ENCODE measurements around the gene PLEKHD1. TPM values are rescaled to one million over a fixed set of nuclear protein-coding genes. Genes with fewer than 3 reads are reported as not detected.

The PLEKHD1 gene
- total RNA-seq, 1 donor from 2014 or later: 0.05 TPM

- TF ChIP-seq EZH2 (IDR thresholded peaks at IDR 0.05; ENCODE audit: insufficient read depth, low read length): no peak
- no peak for TF ChIP-seq CTCF (IDR thresholded peaks at IDR 0.05; ENCODE audit: insufficient read depth, low read depth, low read length)
- Histone ChIP-seq H3K4me1 (ENCODE audit: insufficient read depth, low read length) (no peaks in the 10 kb centered on the region), H3K36me3 (ENCODE audit: insufficient read depth, low read length) (no peaks in the 10 kb centered on the region), H3K79me2 (ENCODE audit: insufficient read depth, low read length) (no peaks in the 10 kb centered on the region), H3K27me3 (ENCODE audit: insufficient read depth, low read length) (peaks cover 19% of the 10 kb centered on the region), H3K9ac (ENCODE audit: low read length) (no peak overlapping the region), H3K9me3 (ENCODE audit: insufficient read depth, low read depth, low read length) (no peaks in the 10 kb centered on the region), H4K20me1 (ENCODE audit: insufficient read depth, low read length) (no peaks in the 10 kb centered on the region), H3K27ac (ENCODE audit: low read depth, low read length) (no peak overlapping the region), H3K4me3 (ENCODE audit: insufficient read depth, low read depth, low read length) (no peak overlapping the region), H2AFZ (ENCODE audit: low read depth, low read length) (no peak overlapping the region), H3K4me2 (ENCODE audit: low read length) (no peak overlapping the region)
- Mint-ChIP-seq H3K4me1 (ENCODE audit: low read depth, unreplicated experiment) (peaks cover 2% of the 10 kb centered on the region), H3K4me3 (ENCODE audit: unreplicated experiment) (no peak overlapping the region), H3K9me3 (ENCODE audit: unreplicated experiment) (no peaks in the 10 kb centered on the region), H3K36me3 (ENCODE audit: low read depth, unreplicated experiment) (no peaks in the 10 kb centered on the region), H3K27ac (ENCODE audit: unreplicated experiment) (no peak overlapping the region), H3K27me3 (ENCODE audit: low read depth, unreplicated experiment) (peaks cover 31% of the 10 kb centered on the region)
- no peak for DNase-seq (ENCODE audit: low read depth)
- no peak for FAIRE-seq
Observed at GRCh38 chr14:69554500-69554899, 70.0 kb downstream of the PLEKHD1 start.

- H3K9ac ChIP-seq (ENCODE audit: low read length): no peak overlapping the region
- no peaks in the 10 kb centered on the region for H3K36me3 Mint-ChIP-seq (ENCODE audit: low read depth, unreplicated experiment)
- H3K36me3 ChIP-seq (ENCODE audit: insufficient read depth, low read length): no peaks in the 10 kb centered on the region
- H3K4me1 ChIP-seq (ENCODE audit: insufficient read depth, low read length): no peaks in the 10 kb centered on the region
- peaks cover 48% of the 10 kb centered on the region for H3K27me3 Mint-ChIP-seq (ENCODE audit: low read depth, unreplicated experiment)
- H3K4me3 Mint-ChIP-seq (ENCODE audit: unreplicated experiment): no peak overlapping the region
- H3K79me2 ChIP-seq (ENCODE audit: insufficient read depth, low read length): no peaks in the 10 kb centered on the region
- H3K27ac Mint-ChIP-seq (ENCODE audit: unreplicated experiment): no peak overlapping the region
- DNase-seq (ENCODE audit: low read depth) (no peak), FAIRE-seq (no peak)
- H3K9me3 ChIP-seq (ENCODE audit: insufficient read depth, low read depth, low read length): no peaks in the 10 kb centered on the region
- H3K27ac ChIP-seq (ENCODE audit: low read depth, low read length): no peak overlapping the region
- no peak overlapping the region for H2AFZ ChIP-seq (ENCODE audit: low read depth, low read length)
- H3K4me2 ChIP-seq (ENCODE audit: low read length): no peak overlapping the region
- peaks cover 42% of the 10 kb centered on the region for H3K27me3 ChIP-seq (ENCODE audit: insufficient read depth, low read length)
- TF ChIP-seq CTCF (IDR thresholded peaks at IDR 0.05; ENCODE audit: insufficient read depth, low read depth, low read length) (no peak), EZH2 (IDR thresholded peaks at IDR 0.05; ENCODE audit: insufficient read depth, low read length) (no peak)
- no peak overlapping the region for H3K4me3 ChIP-seq (ENCODE audit: insufficient read depth, low read depth, low read length)
- H4K20me1 ChIP-seq (ENCODE audit: insufficient read depth, low read length): no peaks in the 10 kb centered on the region
- H3K9me3 Mint-ChIP-seq (ENCODE audit: unreplicated experiment): no peaks in the 10 kb centered on the region
- H3K4me1 Mint-ChIP-seq (ENCODE audit: low read depth, unreplicated experiment): no peaks in the 10 kb centered on the region
Observed at GRCh38 chr14:69558774-69559173, 74.2 kb downstream of the PLEKHD1 start.

- Mint-ChIP-seq H3K4me1 (ENCODE audit: low read depth, unreplicated experiment) (no peaks in the 10 kb centered on the region), H3K27ac (ENCODE audit: unreplicated experiment) (no peak overlapping the region), H3K36me3 (ENCODE audit: low read depth, unreplicated experiment) (no peaks in the 10 kb centered on the region), H3K9me3 (ENCODE audit: unreplicated experiment) (no peaks in the 10 kb centered on the region), H3K27me3 (ENCODE audit: low read depth, unreplicated experiment) (peaks cover 55% of the 10 kb centered on the region), H3K4me3 (ENCODE audit: unreplicated experiment) (no peak overlapping the region)
- no peaks in the 10 kb centered on the region for H3K36me3 ChIP-seq (ENCODE audit: insufficient read depth, low read length)
- TF ChIP-seq EZH2 (IDR thresholded peaks at IDR 0.05; ENCODE audit: insufficient read depth, low read length) (no peak), CTCF (IDR thresholded peaks at IDR 0.05; ENCODE audit: insufficient read depth, low read depth, low read length) (no peak)
- no peak overlapping the region for H3K27ac ChIP-seq (ENCODE audit: low read depth, low read length)
- no peaks in the 10 kb centered on the region for H3K9me3 ChIP-seq (ENCODE audit: insufficient read depth, low read depth, low read length)
- no peak overlapping the region for H3K9ac ChIP-seq (ENCODE audit: low read length)
- no peak overlapping the region for H3K4me3 ChIP-seq (ENCODE audit: insufficient read depth, low read depth, low read length)
- FAIRE-seq (no peak), DNase-seq (ENCODE audit: low read depth) (no peak)
- no peak overlapping the region for H2AFZ ChIP-seq (ENCODE audit: low read depth, low read length)
- H3K79me2 ChIP-seq (ENCODE audit: insufficient read depth, low read length): no peaks in the 10 kb centered on the region
- no peaks in the 10 kb centered on the region for H3K4me1 ChIP-seq (ENCODE audit: insufficient read depth, low read length)
- no peaks in the 10 kb centered on the region for H4K20me1 ChIP-seq (ENCODE audit: insufficient read depth, low read length)
- H3K27me3 ChIP-seq (ENCODE audit: insufficient read depth, low read length): peaks cover 50% of the 10 kb centered on the region
- no peak overlapping the region for H3K4me2 ChIP-seq (ENCODE audit: low read length)
Observed at GRCh38 chr14:69559581-69560011, 75.1 kb downstream of the PLEKHD1 start.
